Heart left ventricle (tissue), 13 donors: ENCODE results near the gene LPCAT1.

Experiments
- CTCF ChIP-seq, 12 donors: fragments of 200-600 bp; sonication (generic) in 4 of 12; IDR thresholded peaks; one replicate each; pipeline versions ENCODE4 v1.5.0 to v1.8.0; 2018 to 2022; ENCODE audit warnings: antibody characterized with exemption in 12 of 12, mild to moderate bottlenecking in 5 of 12
- POLR2A ChIP-seq, 2 donors: fragments of 450-650 bp; IDR thresholded peaks; one replicate each; pipeline ENCODE4 v1.6.1; 2017; ENCODE audit warnings: antibody characterized with exemption in 2 of 2, mild to moderate bottlenecking in 2 of 2, moderate library complexity in 2 of 2
- donor health status: ischemic (EF 13 %, LVEDD 7.1; RV severe dilation, severe dysfunction).
- donor health status: DM: no; HTN: yes; CAD: no.
- donor health status: DM: no; HTN: no; CAD: no.
- donor health status: ischemic (EF 25% LVEDD 6.9; RV normal size, moderate dysfunction).
- donor health status: ischemic (EF 25% LVEDD 5.7; RV mildly dilated, moderate dysfunction).
- donor health status: ischemic (EF 35%, LVEDD 5.7; RV mildly dilated, moderate dysfunction).
- donor health status: nonischemic (EF 11% LVEDD 7.7; RV severe dilation, severe dysfunction).
- donor health status: DM: yes; HTN: yes; CAD: no.
- donor health status: PGD.
- donor health status: ischemic (EF 29% LVEDD 5.4; RV normal size, mild dysfunction).
- donor health status: nonischemic (EF 23%, LVEDD 6.1; RV moderate dilation, normal function).

- no peak for TF ChIP-seq CTCF (IDR thresholded peaks at IDR 0.05)
- TF ChIP-seq POLR2A (IDR thresholded peaks at IDR 0.05): no peak
These were observed 19.1 kb downstream of the LPCAT1 start for GRCh38 chr5:1504617-1505016.
